Ascending aorta (tissue), 2 donors: ENCODE measurements around the gene PHF12. TPM values are rescaled to one million over a fixed set of nuclear protein-coding genes. Genes with fewer than 3 reads are reported as not detected.

Experiments used
- DNase-seq, 2 donors: peaks; one replicate each; pipeline ENCODE4 v3.0.0-alpha.2; 2019; ENCODE audit warnings: low spot score in 2 of 2
- H3K27ac ChIP-seq, 2 donors: fragments of 200-600 bp; sonication (generic); one replicate each; pipeline ENCODE4 v1.5.1; 2016 to 2017; ENCODE audit warnings: mild to moderate bottlenecking in 1 of 2
- H3K27me3 ChIP-seq: fragments of 200-600 bp; sonication (generic); one replicate; pipeline ENCODE4 v1.5.1; 2017
- H3K36me3 ChIP-seq, 2 donors: fragments of 200-600 bp; sonication (generic); one replicate each; pipeline ENCODE4 v1.5.1; 2016
- H3K4me1 ChIP-seq, 2 donors: fragments of 200-600 bp; sonication (generic); one replicate each; pipeline ENCODE4 v1.5.1; 2016 to 2017; ENCODE audit warnings: mild to moderate bottlenecking in 1 of 2
- H3K4me3 ChIP-seq, 2 donors: fragments of 200-600 bp; sonication (generic); one replicate each; pipeline ENCODE4 v1.5.1; 2016 to 2017; ENCODE audit warnings: mild to moderate bottlenecking in 1 of 2
- H3K9me3 ChIP-seq, 2 donors: fragments of 200-600 bp; sonication (generic); one replicate each; pipeline ENCODE4 v1.5.1; 2016
- intact Hi-C: fragments of 100-400 bp; cut with DNase I; formaldehyde crosslinking; loops from one replicate; pipeline ENCODE4 v1.15.1; 2023
- total RNA-seq: library from RNA; depleted of rRNA; stranded (reverse); fragments of >200 nt; gene quantifications from one replicate; pipeline ENCODE4 v1.1.0, GENCODE V29; 2016
- TF ChIP-seq, protein P1 (sequence below), 3 experiments: fragments of 200-600 bp in 2 of 3; fragments of 450-650 bp in 1 of 3; sonication (generic) in 2 of 3; IDR thresholded peaks; one replicate each; pipeline ENCODE4 v1.5.1; 2016 to 2019; ENCODE audit warnings: antibody characterized with exemption in 3 of 3, mild to moderate bottlenecking in 1 of 3, moderate library complexity in 1 of 3

PHF12 gene
- total RNA-seq, 1 donor from 2014 or later: 35.0 TPM

DNA sequence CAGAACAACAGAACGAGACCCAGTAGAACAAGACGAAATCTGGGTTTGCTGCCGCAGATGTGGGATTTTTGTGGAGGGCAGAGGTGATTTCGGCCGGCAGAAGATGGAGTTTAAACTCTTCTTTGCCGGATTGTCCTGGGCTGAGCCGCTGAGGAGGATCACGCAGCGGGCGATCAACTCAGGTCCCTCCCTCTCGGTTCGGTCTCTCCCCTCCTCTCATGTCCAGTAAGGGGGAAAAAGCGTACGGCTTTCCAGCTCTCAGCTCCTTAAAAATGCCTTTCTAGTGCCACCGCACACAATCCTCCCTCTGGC is 2.5 kb downstream of the PHF12 start:
- Histone ChIP-seq H3K36me3 (no peaks in the 10 kb centered on the region), H3K27ac (peak overlapping the region; percentile 97 to 99), H3K9me3 (no peaks in the 10 kb centered on the region), H3K27me3 (no peaks in the 10 kb centered on the region), H3K4me3 (peak overlapping the region; percentile 94 to 99), H3K4me1 (peaks cover 9 to 40% of the 10 kb centered on the region in 2 donors)
- DNase-seq: no peak
- TF ChIP-seq, protein P1, sequence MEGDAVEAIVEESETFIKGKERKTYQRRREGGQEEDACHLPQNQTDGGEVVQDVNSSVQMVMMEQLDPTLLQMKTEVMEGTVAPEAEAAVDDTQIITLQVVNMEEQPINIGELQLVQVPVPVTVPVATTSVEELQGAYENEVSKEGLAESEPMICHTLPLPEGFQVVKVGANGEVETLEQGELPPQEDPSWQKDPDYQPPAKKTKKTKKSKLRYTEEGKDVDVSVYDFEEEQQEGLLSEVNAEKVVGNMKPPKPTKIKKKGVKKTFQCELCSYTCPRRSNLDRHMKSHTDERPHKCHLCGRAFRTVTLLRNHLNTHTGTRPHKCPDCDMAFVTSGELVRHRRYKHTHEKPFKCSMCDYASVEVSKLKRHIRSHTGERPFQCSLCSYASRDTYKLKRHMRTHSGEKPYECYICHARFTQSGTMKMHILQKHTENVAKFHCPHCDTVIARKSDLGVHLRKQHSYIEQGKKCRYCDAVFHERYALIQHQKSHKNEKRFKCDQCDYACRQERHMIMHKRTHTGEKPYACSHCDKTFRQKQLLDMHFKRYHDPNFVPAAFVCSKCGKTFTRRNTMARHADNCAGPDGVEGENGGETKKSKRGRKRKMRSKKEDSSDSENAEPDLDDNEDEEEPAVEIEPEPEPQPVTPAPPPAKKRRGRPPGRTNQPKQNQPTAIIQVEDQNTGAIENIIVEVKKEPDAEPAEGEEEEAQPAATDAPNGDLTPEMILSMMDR (IDR thresholded peaks at IDR 0.05): no peak
- intact Hi-C loops: loop anchor here (2.0 kb wide), 1 partner anchor 46 kb away; the partner anchor contains the start of gene DHRS13

DNA sequence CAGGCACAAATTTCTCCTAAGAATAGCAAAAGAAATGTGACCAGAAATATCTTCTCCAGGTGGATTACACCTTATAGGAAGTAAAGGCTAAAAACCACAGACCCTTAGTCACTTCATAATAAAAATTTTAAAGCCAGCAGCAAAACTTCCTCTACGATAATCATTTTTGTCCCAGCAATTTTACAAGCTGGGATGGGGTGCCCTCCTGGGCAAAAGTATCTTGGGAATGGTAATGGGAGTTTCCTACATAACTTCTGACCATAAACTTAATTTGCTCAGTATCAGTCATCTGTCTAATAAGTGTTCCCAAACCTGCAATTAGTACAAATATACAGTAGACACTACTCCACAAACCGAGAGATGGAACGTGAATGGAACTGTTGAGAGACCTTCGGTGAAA is 3.0 kb downstream of the PHF12 start:
- H3K27me3 ChIP-seq: no peaks in the 10 kb centered on the region
- TF ChIP-seq, protein P1 (IDR thresholded peaks at IDR 0.05): no peak
- no peak for DNase-seq
- H3K9me3 ChIP-seq: no peaks in the 10 kb centered on the region
- peaks cover 9 to 41% of the 10 kb centered on the region in 2 donors for H3K4me1 ChIP-seq
- intact Hi-C loops: loop anchor here (2.0 kb wide), 1 partner anchor 46 kb away; the partner anchor contains the start of gene DHRS13
- H3K4me3 ChIP-seq: peak overlapping the region; percentile 94 to 99
- H3K36me3 ChIP-seq: no peaks in the 10 kb centered on the region
- peak overlapping the region; percentile 97 to 99 for H3K27ac ChIP-seq

DNA sequence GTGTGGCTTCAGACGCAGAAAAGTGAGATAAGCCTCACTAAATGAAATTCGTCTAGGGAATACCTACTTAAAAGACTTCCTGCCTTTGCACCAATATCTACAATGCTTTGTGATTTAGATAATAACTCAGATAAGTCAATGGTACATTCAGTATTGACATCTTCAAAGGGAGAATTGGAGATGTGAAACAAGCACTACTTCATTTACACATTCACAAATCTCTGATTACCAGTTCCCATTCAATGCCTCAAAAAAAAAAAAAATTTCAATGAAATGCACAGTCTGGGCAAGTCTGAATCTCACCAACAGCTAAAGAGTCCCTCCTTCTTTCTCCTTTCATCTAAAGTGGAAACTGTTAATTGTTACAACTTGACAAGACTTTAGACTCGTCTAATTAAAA is 3.7 kb downstream of the PHF12 start:
- no peaks in the 10 kb centered on the region for H3K9me3 ChIP-seq
- peak overlapping the region in 1 of 2 donors; percentile 99 for H3K4me3 ChIP-seq
- no peaks in the 10 kb centered on the region for H3K36me3 ChIP-seq
- H3K27me3 ChIP-seq: no peaks in the 10 kb centered on the region
- TF ChIP-seq, protein P1 (IDR thresholded peaks at IDR 0.05): no peak
- intact Hi-C loops: loop anchor here (2.0 kb wide), 1 partner anchor 45 kb away; the partner anchor contains the start of gene DHRS13
- no peak for DNase-seq
- H3K27ac ChIP-seq: peak overlapping the region in 1 of 2 donors; percentile 99
- peaks cover 9 to 39% of the 10 kb centered on the region in 2 donors for H3K4me1 ChIP-seq

DNA sequence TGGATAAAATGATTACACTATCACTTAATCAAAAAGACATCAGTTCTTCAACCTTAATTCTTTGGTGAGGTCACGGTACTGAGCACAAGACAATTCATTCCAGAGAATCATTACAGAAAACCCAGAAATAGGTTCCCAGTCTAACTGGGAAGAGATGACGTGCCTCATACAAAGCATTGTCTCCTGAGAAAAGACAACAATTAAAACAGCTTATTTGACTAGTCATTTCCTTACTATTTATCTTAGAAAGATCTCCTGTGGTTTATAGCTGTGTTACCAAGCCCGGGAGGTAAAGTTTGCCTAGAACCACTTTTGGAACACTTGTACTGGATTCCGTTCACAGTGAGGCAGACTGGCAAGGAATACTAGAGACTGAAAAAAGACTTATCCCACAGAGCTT is 5.1 kb downstream of the PHF12 start:
- Histone ChIP-seq H3K4me3 (no peak overlapping the region), H3K9me3 (no peaks in the 10 kb centered on the region), H3K27me3 (no peaks in the 10 kb centered on the region), H3K27ac (peak overlapping the region; percentile 29 to 99), H3K4me1 (peaks cover 9 to 43% of the 10 kb centered on the region in 2 donors), H3K36me3 (no peaks in the 10 kb centered on the region)
- TF ChIP-seq, protein P1 (IDR thresholded peaks at IDR 0.05): no peak
- DNase-seq: no peak
- intact Hi-C loops: no loop called here

DNA sequence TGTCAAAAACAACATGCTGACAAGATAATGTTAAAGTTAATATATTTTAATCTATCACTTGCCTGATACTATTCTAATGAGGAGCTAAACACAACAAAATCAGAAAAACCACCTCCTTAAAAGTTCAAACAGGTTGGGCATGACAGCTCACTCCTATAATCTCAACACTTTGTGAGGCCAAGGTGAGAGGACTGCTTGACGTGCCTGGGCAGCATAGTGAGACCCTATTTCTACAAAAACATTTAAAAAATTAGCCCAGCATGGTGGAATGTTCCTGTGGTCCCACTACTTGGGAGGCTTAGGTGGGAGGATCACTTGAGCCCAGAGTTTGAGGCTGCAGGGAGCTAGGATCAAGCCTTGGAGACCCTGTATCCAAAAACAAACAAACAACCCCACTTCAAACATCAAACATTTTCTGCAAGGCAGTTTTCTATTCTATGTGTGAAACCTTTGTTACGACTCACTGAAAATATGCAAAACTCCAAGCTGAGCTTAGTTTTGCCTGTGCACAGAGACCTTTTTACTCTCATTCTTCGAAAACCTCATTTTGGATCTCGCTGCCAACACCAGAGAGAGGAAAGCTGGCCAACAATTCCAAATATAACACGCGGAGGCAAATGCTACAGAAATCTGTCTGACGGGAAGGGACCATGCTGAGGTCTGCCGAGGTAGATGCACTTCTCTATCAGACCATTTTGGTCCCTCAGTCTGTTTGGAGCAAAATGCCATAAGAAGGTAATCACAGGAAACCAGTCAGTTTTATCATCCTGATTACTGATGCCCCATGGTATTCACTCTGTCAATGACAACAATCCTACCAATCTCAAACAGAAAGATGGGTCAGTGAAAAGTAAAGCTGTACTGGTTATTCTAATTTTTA is 6.2 kb downstream of the PHF12 start:
- no peaks in the 10 kb centered on the region for H3K27me3 ChIP-seq
- H3K4me3 ChIP-seq: no peak overlapping the region
- H3K36me3 ChIP-seq: no peaks in the 10 kb centered on the region
- DNase-seq: no peak
- peaks cover 9 to 51% of the 10 kb centered on the region in 2 donors for H3K4me1 ChIP-seq
- peak overlapping the region; percentile 29 to 99 for H3K27ac ChIP-seq
- no peaks in the 10 kb centered on the region for H3K9me3 ChIP-seq
- intact Hi-C loops: no loop called here
- TF ChIP-seq, protein P1 (IDR thresholded peaks at IDR 0.05): no peak
